HEK293T (cell line): ENCODE measurements around the gene CTU2.

Source experiments
- CTCF ChIA-PET: fragments of 350-600 bp; formaldehyde crosslinking; extraction: SDS; loops from one replicate; lab custom pipeline; 2021; ENCODE audit warnings: antibody characterized with exemption, inconsistent platforms; lab: Yijun Ruan, JAX
- POLR2A ChIA-PET: fragments of 350-600 bp; formaldehyde crosslinking; extraction: SDS; loops from one replicate; lab custom pipeline; 2020; ENCODE audit warnings: antibody characterized with exemption, inconsistent platforms; lab: Yijun Ruan, JAX
- DNase-seq: peaks from one replicate; pipeline ENCODE4 v3.0.0; 2012; ENCODE audit warnings: mixed read lengths; ENCODE audit errors: extremely low spot score
- ARNT ChIP-seq: fragments of 450-650 bp; IDR thresholded peaks from 2 replicates; pipeline ENCODE4 v1.6.1; 2017; ENCODE audit warnings: mild to moderate bottlenecking
- BHLHE40 ChIP-seq: fragments of 450-650 bp; IDR thresholded peaks from 2 replicates; pipeline ENCODE4 v1.6.1; 2016; ENCODE audit warnings: mild to moderate bottlenecking, moderate library complexity, borderline replicate concordance
- CTBP1 ChIP-seq: fragments of 450-650 bp; IDR thresholded peaks from 2 replicates; pipeline ENCODE4 v1.6.1; 2016; ENCODE audit warnings: borderline replicate concordance
- ELF4 ChIP-seq: fragments of 450-650 bp; IDR thresholded peaks from 2 replicates; pipeline ENCODE4 v1.6.1; 2017; ENCODE audit warnings: antibody characterized with exemption
- FOXA1 ChIP-seq: fragments of 450-650 bp; IDR thresholded peaks from 2 replicates; pipeline ENCODE4 v1.6.1; 2016; ENCODE audit warnings: mild to moderate bottlenecking
- FOXK2 ChIP-seq: fragments of 450-650 bp; IDR thresholded peaks from 2 replicates; pipeline ENCODE4 v1.6.1; 2016; ENCODE audit warnings: mild to moderate bottlenecking
- FOXM1 ChIP-seq: fragments of 450-650 bp; IDR thresholded peaks from 2 replicates; pipeline ENCODE4 v1.6.1; 2017; ENCODE audit warnings: mild to moderate bottlenecking, borderline replicate concordance
- HDGF ChIP-seq: fragments of 450-650 bp; IDR thresholded peaks from 2 replicates; pipeline ENCODE4 v1.6.1; 2017; ENCODE audit warnings: antibody characterized with exemption, borderline replicate concordance
- L3MBTL2 ChIP-seq: fragments of 450-650 bp; conservative IDR thresholded peaks from 2 replicates; pipeline ENCODE4 v1.6.1; 2016; ENCODE audit warnings: mild to moderate bottlenecking
- LEF1 ChIP-seq: fragments of 450-650 bp; IDR thresholded peaks from 2 replicates; pipeline ENCODE4 v1.6.1; 2017; ENCODE audit warnings: mild to moderate bottlenecking, borderline replicate concordance
- NFRKB ChIP-seq: fragments of 450-650 bp; IDR thresholded peaks from 2 replicates; pipeline ENCODE4 v1.6.1; 2016; ENCODE audit warnings: mild to moderate bottlenecking, moderate library complexity
- SP1 ChIP-seq: fragments of 450-650 bp; IDR thresholded peaks from 2 replicates; pipeline ENCODE4 v1.6.1; 2017
- SUZ12 ChIP-seq: fragments of 450-650 bp; IDR thresholded peaks from 2 replicates; pipeline ENCODE4 v1.6.1; 2016; ENCODE audit warnings: mild to moderate bottlenecking
- TARDBP ChIP-seq: fragments of 450-650 bp; IDR thresholded peaks from 2 replicates; pipeline ENCODE4 v1.6.1; 2016
- ZNF384 ChIP-seq: fragments of 450-650 bp; IDR thresholded peaks from 2 replicates; pipeline ENCODE4 v1.6.1; 2016
- TF ChIP-seq, protein P1 (sequence below): fragments of 450-650 bp; IDR thresholded peaks from 2 replicates; pipeline ENCODE4 v1.6.1; 2016

CTU2 gene

DNA sequence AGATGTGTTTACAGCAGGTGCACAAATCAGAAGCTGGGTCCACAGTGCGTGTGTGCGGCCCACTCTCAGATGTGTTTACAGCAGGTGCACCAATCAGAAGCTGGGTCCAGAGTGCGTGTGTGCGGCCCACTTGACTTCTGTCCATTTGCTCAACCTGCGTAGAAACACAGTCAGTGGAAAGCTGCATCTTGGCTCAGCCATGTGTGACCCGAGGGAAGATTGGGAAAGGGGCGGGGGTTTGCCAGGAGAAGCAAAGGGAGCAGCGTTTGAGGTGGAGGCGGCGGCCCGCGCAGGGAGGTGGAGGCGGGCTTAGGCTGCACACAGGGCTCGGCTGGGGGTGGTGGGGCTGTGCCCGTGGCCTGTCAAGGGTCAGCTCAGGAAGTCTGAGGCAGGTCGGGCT, 4.3 kb downstream of the CTU2 start:
- no peak for DNase-seq
- ChIA-PET POLR2A (interaction anchor here (1.2 kb wide), 1 partner anchor 9 kb away, joined by 4 read pairs; no protein-coding TSS in a partner anchor), CTCF (no interaction called here)
- no peak for TF ChIP-seq FOXK2
- TF ChIP-seq ELF4: no peak
- TF ChIP-seq LEF1: no peak
- TF ChIP-seq, protein P1, sequence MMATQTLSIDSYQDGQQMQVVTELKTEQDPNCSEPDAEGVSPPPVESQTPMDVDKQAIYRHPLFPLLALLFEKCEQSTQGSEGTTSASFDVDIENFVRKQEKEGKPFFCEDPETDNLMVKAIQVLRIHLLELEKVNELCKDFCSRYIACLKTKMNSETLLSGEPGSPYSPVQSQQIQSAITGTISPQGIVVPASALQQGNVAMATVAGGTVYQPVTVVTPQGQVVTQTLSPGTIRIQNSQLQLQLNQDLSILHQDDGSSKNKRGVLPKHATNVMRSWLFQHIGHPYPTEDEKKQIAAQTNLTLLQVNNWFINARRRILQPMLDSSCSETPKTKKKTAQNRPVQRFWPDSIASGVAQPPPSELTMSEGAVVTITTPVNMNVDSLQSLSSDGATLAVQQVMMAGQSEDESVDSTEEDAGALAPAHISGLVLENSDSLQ: no peak
- no peak for TF ChIP-seq SP1
- TF ChIP-seq SUZ12: no peak
- TF ChIP-seq HDGF: no peak
- TF ChIP-seq NFRKB: no peak

DNA sequence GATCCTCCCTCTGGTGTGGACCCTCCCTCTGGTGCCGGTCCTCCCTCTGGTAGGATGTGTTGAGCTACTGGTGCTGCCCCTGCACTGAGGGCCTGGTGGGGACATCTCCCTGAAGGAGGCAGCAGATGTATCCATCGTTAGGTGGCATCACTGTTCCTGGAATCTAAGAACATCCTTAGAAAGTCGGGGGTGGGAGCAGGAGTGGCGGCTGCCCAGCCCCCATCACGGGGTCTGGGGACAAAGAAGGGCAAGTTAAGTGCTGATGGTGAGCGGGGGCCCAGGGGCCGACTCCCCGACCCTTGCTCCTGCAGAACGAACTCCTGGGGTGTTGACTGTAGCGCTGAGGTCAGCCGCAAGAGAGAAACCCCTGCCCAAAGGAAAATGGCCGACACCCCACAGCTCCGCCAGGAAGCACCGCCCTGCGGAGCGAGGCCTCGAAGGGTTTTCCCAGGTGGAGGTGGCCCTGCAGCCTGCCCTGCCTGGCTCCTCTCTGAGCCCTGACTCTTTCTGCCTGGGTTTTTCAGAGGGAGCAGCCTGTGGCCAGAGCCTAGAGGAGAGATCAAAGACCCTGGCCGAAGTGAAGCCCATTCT, 5.5 kb downstream of the CTU2 start:
- ChIA-PET POLR2A (interaction anchor here (1.2 kb wide), 1 partner anchor 11 kb away, joined by 4 read pairs; no protein-coding TSS in a partner anchor), CTCF (no interaction called here)
- TF ChIP-seq ARNT (no peak), LEF1 (no peak), L3MBTL2 (no peak), SUZ12 (no peak), NFRKB (no peak), BHLHE40 (no peak)
- DNase-seq: no peak

GRCh38 chr16:88712362-88712979, 6.2 kb downstream of the CTU2 start:
- TF ChIP-seq HDGF (no peak), BHLHE40 (no peak), CTBP1 (no peak), NFRKB (no peak)
- ChIA-PET POLR2A (no interaction called here), CTCF (no interaction called here)
- no peak for DNase-seq

GRCh38 chr16:88713054-88713453, 6.8 kb downstream of the CTU2 start:
- ChIA-PET CTCF (no interaction called here), POLR2A (no interaction called here)

DNA sequence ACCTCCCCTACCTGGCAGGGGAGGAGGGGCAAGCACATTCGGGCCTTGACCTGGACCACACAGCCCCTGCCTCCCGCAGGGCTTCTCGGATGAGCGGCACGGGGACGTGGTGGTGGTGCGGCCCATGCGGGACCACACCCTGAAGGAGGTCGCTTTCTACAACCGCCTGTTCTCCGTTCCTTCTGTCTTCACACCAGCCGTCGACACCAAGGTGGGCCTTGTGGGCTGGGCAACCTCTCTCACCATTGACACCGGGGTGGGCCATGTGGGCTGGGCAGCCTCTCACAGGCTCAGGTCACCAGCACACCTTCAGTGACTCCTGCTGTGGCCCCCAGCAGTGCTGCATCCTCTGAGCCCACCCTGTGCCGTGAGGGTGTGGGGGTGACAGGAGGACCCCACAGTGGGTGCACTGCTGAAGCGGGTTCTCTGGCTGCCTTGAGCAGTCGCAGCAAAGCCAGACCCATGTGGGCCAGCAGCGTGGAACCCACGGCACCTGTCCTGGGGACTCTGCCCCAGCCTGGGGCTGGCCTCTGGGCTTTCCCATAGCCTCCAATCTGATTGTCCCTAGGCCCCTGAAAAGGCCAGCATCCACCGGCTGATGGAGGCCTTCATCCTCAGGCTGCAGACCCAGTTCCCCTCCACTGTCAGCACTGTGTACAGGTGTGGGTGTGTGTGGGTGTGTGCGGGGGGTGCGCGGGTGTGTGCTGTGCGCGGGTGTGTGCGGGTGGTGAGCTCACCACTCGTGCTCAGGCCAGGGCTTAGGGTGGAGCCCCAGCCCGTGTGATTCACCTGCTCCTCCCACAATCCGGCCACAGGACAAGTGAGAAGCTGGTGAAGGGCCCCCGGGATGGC, 7.5 kb downstream of the CTU2 start:
- DNase-seq: no peak
- TF ChIP-seq FOXA1 (no peak), NFRKB (no peak), LEF1 (no peak), CTBP1 (no peak), HDGF (no peak), ELF4 (no peak), SUZ12 (no peak), SP1 (no peak)
- ChIA-PET CTCF (no interaction called here), POLR2A (no interaction called here)

More at GRCh38 chr16:88713054-88713453, 6.8 kb downstream of the CTU2 start:
- TF ChIP-seq TARDBP (no peak), FOXK2 (no peak), LEF1 (no peak), SUZ12 (no peak), FOXM1 (no peak), CTBP1 (no peak), NFRKB (no peak), ZNF384 (no peak), FOXA1 (no peak), L3MBTL2 (no peak), ELF4 (no peak), HDGF (no peak), BHLHE40 (no peak), SP1 (no peak), ARNT (no peak)
- TF ChIP-seq, protein P1: no peak
- no peak for DNase-seq

DNA sequence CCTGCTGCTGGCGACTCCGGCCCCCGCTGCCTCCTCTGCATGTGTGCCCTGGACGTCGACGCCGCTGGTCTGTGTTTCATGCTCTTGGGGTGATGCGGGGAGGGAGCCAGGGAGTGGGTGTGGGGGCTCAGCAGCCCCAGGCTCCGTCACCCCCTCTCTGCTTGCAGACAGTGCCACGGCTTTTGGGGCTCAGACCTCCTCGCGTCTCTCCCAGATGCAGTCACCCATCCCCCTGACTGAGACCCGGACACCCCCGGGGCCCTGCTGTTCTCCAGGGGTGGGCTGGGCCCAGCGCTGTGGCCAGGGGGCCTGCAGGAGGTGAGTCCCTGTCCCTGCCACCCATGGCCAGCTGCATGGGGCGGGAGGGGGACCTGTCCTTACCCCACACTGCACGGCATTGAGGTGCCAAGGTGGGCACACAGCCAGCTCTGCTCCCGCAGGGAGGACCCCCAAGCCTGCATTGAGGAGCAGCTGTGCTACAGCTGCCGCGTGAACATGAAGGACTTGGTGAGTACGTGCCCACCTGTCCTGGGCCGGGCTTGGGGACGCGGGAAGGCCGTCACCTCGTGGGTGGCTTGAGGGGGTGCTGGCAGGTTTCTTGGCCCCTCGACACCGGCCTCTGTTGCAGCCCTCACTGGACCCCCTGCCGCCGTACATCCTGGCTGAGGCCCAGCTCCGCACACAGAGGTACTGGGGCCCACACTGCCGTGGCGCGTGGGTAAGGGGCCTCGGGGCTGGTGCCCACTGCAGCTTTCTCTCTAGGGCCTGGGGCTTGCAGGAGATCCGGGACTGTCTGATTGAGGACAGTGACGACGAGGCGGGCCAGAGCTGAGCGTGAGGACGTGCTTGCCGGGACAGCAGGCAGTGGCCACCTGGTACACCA, 8.4 kb downstream of the CTU2 start:
- DNase-seq: no peak
- ChIA-PET POLR2A (no interaction called here), CTCF (no interaction called here)
- TF ChIP-seq ARNT: no peak
- no peak for TF ChIP-seq FOXA1
- TF ChIP-seq ELF4: no peak
- TF ChIP-seq L3MBTL2: no peak
- TF ChIP-seq FOXM1: no peak
- TF ChIP-seq NFRKB: no peak
- TF ChIP-seq HDGF: no peak
- TF ChIP-seq, protein P1: no peak
- TF ChIP-seq SUZ12: no peak
- no peak for TF ChIP-seq TARDBP
- TF ChIP-seq ZNF384: no peak
- no peak for TF ChIP-seq LEF1
- TF ChIP-seq BHLHE40: no peak
- TF ChIP-seq CTBP1: no peak
- TF ChIP-seq SP1: no peak
- TF ChIP-seq FOXK2: no peak
